ENCODE results near the gene PIAS4. TPM values are rescaled to one million over a fixed set of nuclear protein-coding genes. Genes with fewer than 3 reads are reported as not detected.
A peak's percentile ranks its signal among the peaks of the same experiment; 100 is the strongest.

The PIAS4 gene
- total RNA-seq, 1 donor from 2014 or later, result 26.0 TPM

GRCh38 chr19:3977242-3978143 lies 30.0 kb upstream of the PIAS4 start:
- H3K79me2 ChIP-seq (ENCODE audit: insufficient read depth, low read length), result peaks cover 75% of the 10 kb centered on the region
- H3K4me2 ChIP-seq (ENCODE audit: low read length), result peak overlapping the region; percentile 17
- DNase-seq (ENCODE audit: low read depth) (no peak), FAIRE-seq (no peak)
- TF ChIP-seq CTCF (IDR thresholded peaks at IDR 0.05; ENCODE audit: insufficient read depth, low read depth, low read length) (no peak), EZH2 (IDR thresholded peaks at IDR 0.05; ENCODE audit: insufficient read depth, low read length) (no peak)
- peak overlapping the region; percentile 10 for H3K27ac ChIP-seq (ENCODE audit: low read depth, low read length)
- peaks cover 67% of the 10 kb centered on the region for H3K36me3 ChIP-seq (ENCODE audit: insufficient read depth, low read length)
- no peaks in the 10 kb centered on the region for H3K9me3 ChIP-seq (ENCODE audit: insufficient read depth, low read depth, low read length)
- Mint-ChIP-seq H3K27ac (ENCODE audit: unreplicated experiment) (peak overlapping the region; percentile 62), H3K4me1 (ENCODE audit: low read depth, unreplicated experiment) (peaks cover 36% of the 10 kb centered on the region), H3K9me3 (ENCODE audit: unreplicated experiment) (no peaks in the 10 kb centered on the region), H3K36me3 (ENCODE audit: low read depth, unreplicated experiment) (peaks cover 16% of the 10 kb centered on the region), H3K27me3 (ENCODE audit: low read depth, unreplicated experiment) (no peaks in the 10 kb centered on the region), H3K4me3 (ENCODE audit: unreplicated experiment) (no peak overlapping the region)
- H3K9ac ChIP-seq (ENCODE audit: low read length), result peak overlapping the region; percentile 32
- H4K20me1 ChIP-seq (ENCODE audit: insufficient read depth, low read length), result peaks cover 80% of the 10 kb centered on the region
- no peak overlapping the region for H3K4me3 ChIP-seq (ENCODE audit: insufficient read depth, low read depth, low read length)
- peaks cover 27% of the 10 kb centered on the region for H3K4me1 ChIP-seq (ENCODE audit: insufficient read depth, low read length)
- no peak overlapping the region for H2AFZ ChIP-seq (ENCODE audit: low read depth, low read length)
- no peaks in the 10 kb centered on the region for H3K27me3 ChIP-seq (ENCODE audit: insufficient read depth, low read length)

DNA sequence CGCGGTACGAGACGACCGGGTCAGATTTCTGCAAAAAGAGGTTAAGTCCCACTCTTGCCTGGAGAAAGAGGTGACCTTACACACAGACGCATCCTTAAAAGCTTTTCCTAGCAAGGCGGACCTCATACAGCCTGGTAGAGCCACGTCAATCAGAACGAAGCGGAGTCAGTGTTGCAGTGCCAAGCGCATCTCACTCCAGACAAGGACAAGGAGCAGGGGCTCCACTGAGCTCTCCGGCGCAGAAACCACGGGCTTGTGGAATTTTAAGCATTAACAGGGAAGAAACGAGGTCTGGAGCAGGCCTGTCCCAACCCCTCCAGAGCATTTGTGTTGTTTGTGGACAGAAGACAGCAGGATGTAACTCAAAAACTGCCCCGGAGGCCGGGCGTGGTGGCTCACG lies 29.4 kb upstream of the PIAS4 start:
- H3K79me2 ChIP-seq (ENCODE audit: insufficient read depth, low read length), result peaks cover 81% of the 10 kb centered on the region
- H4K20me1 ChIP-seq (ENCODE audit: insufficient read depth, low read length), result peaks cover 82% of the 10 kb centered on the region
- no peak overlapping the region for H3K9ac ChIP-seq (ENCODE audit: low read length)
- Mint-ChIP-seq H3K4me1 (ENCODE audit: low read depth, unreplicated experiment) (peaks cover 43% of the 10 kb centered on the region), H3K27ac (ENCODE audit: unreplicated experiment) (peak overlapping the region; percentile 77), H3K36me3 (ENCODE audit: low read depth, unreplicated experiment) (peaks cover 19% of the 10 kb centered on the region), H3K27me3 (ENCODE audit: low read depth, unreplicated experiment) (no peaks in the 10 kb centered on the region), H3K9me3 (ENCODE audit: unreplicated experiment) (no peaks in the 10 kb centered on the region), H3K4me3 (ENCODE audit: unreplicated experiment) (no peak overlapping the region)
- TF ChIP-seq EZH2 (IDR thresholded peaks at IDR 0.05; ENCODE audit: insufficient read depth, low read length) (no peak), CTCF (IDR thresholded peaks at IDR 0.05; ENCODE audit: insufficient read depth, low read depth, low read length) (no peak)
- H3K27ac ChIP-seq (ENCODE audit: low read depth, low read length), result no peak overlapping the region
- H3K4me1 ChIP-seq (ENCODE audit: insufficient read depth, low read length), result peaks cover 32% of the 10 kb centered on the region
- H3K27me3 ChIP-seq (ENCODE audit: insufficient read depth, low read length), result no peaks in the 10 kb centered on the region
- no peaks in the 10 kb centered on the region for H3K9me3 ChIP-seq (ENCODE audit: insufficient read depth, low read depth, low read length)
- no peak overlapping the region for H3K4me2 ChIP-seq (ENCODE audit: low read length)
- H2AFZ ChIP-seq (ENCODE audit: low read depth, low read length), result no peak overlapping the region
- DNase-seq (ENCODE audit: low read depth) (no peak), FAIRE-seq (no peak)
- peaks cover 73% of the 10 kb centered on the region for H3K36me3 ChIP-seq (ENCODE audit: insufficient read depth, low read length)
- H3K4me3 ChIP-seq (ENCODE audit: insufficient read depth, low read depth, low read length), result no peak overlapping the region

DNA sequence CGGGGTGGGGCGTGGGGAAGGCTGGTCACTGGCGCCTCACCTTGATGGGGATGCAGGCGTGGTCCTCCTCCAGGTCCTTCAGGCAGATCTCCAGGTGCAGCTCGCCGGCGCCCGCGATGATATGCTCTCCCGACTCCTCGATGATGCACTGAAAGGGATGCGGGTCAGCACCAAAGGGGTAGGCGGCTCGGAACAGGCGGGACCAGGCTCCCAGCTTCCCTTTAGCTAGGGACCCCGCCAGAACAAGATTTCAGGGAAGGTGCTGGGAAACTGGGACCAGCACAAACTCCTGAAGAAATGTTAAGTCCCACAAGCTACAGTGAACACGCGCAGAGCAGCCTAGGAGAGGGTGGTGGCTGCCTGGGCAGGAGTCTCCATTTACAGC lies 28.3 kb upstream of the PIAS4 start:
- no peak overlapping the region for H2AFZ ChIP-seq (ENCODE audit: low read depth, low read length)
- no peaks in the 10 kb centered on the region for H3K9me3 ChIP-seq (ENCODE audit: insufficient read depth, low read depth, low read length)
- Mint-ChIP-seq H3K4me1 (ENCODE audit: low read depth, unreplicated experiment) (peaks cover 48% of the 10 kb centered on the region), H3K4me3 (ENCODE audit: unreplicated experiment) (peak overlapping the region; percentile 46), H3K36me3 (ENCODE audit: low read depth, unreplicated experiment) (peaks cover 30% of the 10 kb centered on the region), H3K27ac (ENCODE audit: unreplicated experiment) (peak overlapping the region; percentile 77), H3K9me3 (ENCODE audit: unreplicated experiment) (no peaks in the 10 kb centered on the region), H3K27me3 (ENCODE audit: low read depth, unreplicated experiment) (no peaks in the 10 kb centered on the region)
- FAIRE-seq (no peak), DNase-seq (ENCODE audit: low read depth) (no peak)
- peaks cover 82% of the 10 kb centered on the region for H3K36me3 ChIP-seq (ENCODE audit: insufficient read depth, low read length)
- H3K4me2 ChIP-seq (ENCODE audit: low read length), result no peak overlapping the region
- H3K79me2 ChIP-seq (ENCODE audit: insufficient read depth, low read length), result peaks cover 92% of the 10 kb centered on the region
- H4K20me1 ChIP-seq (ENCODE audit: insufficient read depth, low read length), result peaks cover 94% of the 10 kb centered on the region
- H3K9ac ChIP-seq (ENCODE audit: low read length), result no peak overlapping the region
- peaks cover 43% of the 10 kb centered on the region for H3K4me1 ChIP-seq (ENCODE audit: insufficient read depth, low read length)
- TF ChIP-seq EZH2 (IDR thresholded peaks at IDR 0.05; ENCODE audit: insufficient read depth, low read length), result no peak
- no peak for TF ChIP-seq CTCF (IDR thresholded peaks at IDR 0.05; ENCODE audit: insufficient read depth, low read depth, low read length)
- H3K4me3 ChIP-seq (ENCODE audit: insufficient read depth, low read depth, low read length), result no peak overlapping the region
- H3K27me3 ChIP-seq (ENCODE audit: insufficient read depth, low read length), result no peaks in the 10 kb centered on the region
- no peak overlapping the region for H3K27ac ChIP-seq (ENCODE audit: low read depth, low read length)

Measured in astrocyte (in vitro differentiated cells and primary cell).